K562 (cell line): Measurements from ENCODE around the gene POLR2C. TPM values are rescaled to one million over a fixed set of nuclear protein-coding genes. Genes with fewer than 3 reads are reported as not detected.

Source experiments
- BCOR ChIP-seq: fragments of 450-650 bp; IDR thresholded peaks from 2 replicates; pipeline ENCODE4 v1.6.1; 2016
- CHD1 ChIP-seq: fragments of 200-600 bp; sonication (generic); IDR thresholded peaks from one replicate; pipeline ENCODE4 v1.6.1; 2012; ENCODE audit warnings: mild to moderate bottlenecking, moderate library complexity, low read length, inconsistent platforms
- CREB3L1 ChIP-seq: fragments of 450-650 bp; IDR thresholded peaks from 2 replicates; pipeline ENCODE4 v1.6.1; 2014; ENCODE audit warnings: low read depth, mild to moderate bottlenecking, moderate library complexity, borderline replicate concordance
- HMBOX1 ChIP-seq: sonication (generic); IDR thresholded peaks from 2 replicates; pipeline ENCODE4 v1.6.1; 2016
- MBD2 ChIP-seq: sonication (generic); IDR thresholded peaks from 2 replicates; pipeline ENCODE4 v1.6.1; 2016; ENCODE audit warnings: low read depth, borderline replicate concordance
- NEUROD1 ChIP-seq: fragments of 150-350 bp; IDR thresholded peaks from 2 replicates; pipeline ENCODE4 v1.6.1; 2014; ENCODE audit warnings: borderline replicate concordance, low read length, low read depth; ENCODE audit not compliant: partially characterized antibody
- NR2C2 ChIP-seq, 2 experiments: fragments of 200-800 bp in 1 of 2; sonication (Bioruptor generic) in 1 of 2; sonication (generic) in 1 of 2; formaldehyde crosslinking in 1 of 2; IDR thresholded peaks; 2 replicates each; pipeline versions ENCODE4 v1.6.1 to v1.8.0; 2016 to 2022; ENCODE audit warnings: mild to moderate bottlenecking in 1 of 2, missing compliant biosample characterization in 1 of 2, missing genetic modification characterization in 1 of 2, missing genetic modification reagents in 1 of 2
- RBM25 ChIP-seq: fragments of 200-400 bp; formaldehyde crosslinking; IDR thresholded peaks from 2 replicates; pipeline ENCODE4 v1.6.1; 2018; ENCODE audit warnings: low read length, low read depth, moderate library complexity; ENCODE audit not compliant: severe bottlenecking
- RREB1 ChIP-seq: fragments of 250-450 bp; sonication (Bioruptor Pico); IDR thresholded peaks from 2 replicates; pipeline ENCODE4 v1.4.0; 2020
- SAP30 ChIP-seq: fragments of 200-600 bp; sonication (generic); IDR thresholded peaks from 2 replicates; pipeline ENCODE4 v1.6.1; 2012; ENCODE audit warnings: borderline replicate concordance, low read depth, mild to moderate bottlenecking, moderate library complexity, low read length, control low read depth, inconsistent platforms; ENCODE audit not compliant: insufficient read depth, poor library complexity, severe bottlenecking
- STAG1 ChIP-seq: sonication (generic); formaldehyde crosslinking; IDR thresholded peaks from 2 replicates; pipeline ENCODE4 v1.5.0; 2020; ENCODE audit warnings: missing genetic modification reagents, borderline replicate concordance
- TEAD1 ChIP-seq, 2 experiments: fragments of 450-650 bp in 1 of 2; sonication (generic) in 1 of 2; formaldehyde crosslinking; IDR thresholded peaks; 2 replicates each; pipeline versions ENCODE4 v1.4.0 to v1.8.0; 2020 to 2022; ENCODE audit warnings: mild to moderate bottlenecking in 2 of 2, missing genetic modification reagents in 1 of 2
- UBTF ChIP-seq, 2 experiments: IDR thresholded peaks; 2 replicates each; pipeline ENCODE4 v1.6.1; 2012; ENCODE audit warnings: improper control_type of control experiment in 2 of 2, low read depth in 2 of 2, low read length in 2 of 2, borderline replicate concordance in 1 of 2
- polyA plus RNA-seq, 8 experiments: library from polyadenylated mRNA; depleted of rRNA in 4 of 8; stranded (reverse) in 5 of 8; unstranded in 3 of 8; fragments of >200 nt; fragmentation: Nextera tagmentation in 2 of 8; fragmentation: Illumina TruSeq in 1 of 8; extraction: Ambion mirVana in 2 of 8; extraction: Trizol in 1 of 8; gene quantifications; 2 replicates each; pipeline versions ENCODE4 v1.2.1 to v1.2.3, GENCODE V29; 2011 to 2014; ENCODE audit warnings: inconsistent platforms in 1 of 8, missing spikeins in 1 of 8
- total RNA-seq, 7 experiments: library from RNA; depleted of rRNA in 6 of 7; stranded (reverse); fragments of >200 nt in 6 of 7; fragmentation: Illumina TruSeq in 2 of 7; extraction: Trizol in 2 of 7; gene quantifications; 2 replicates each; pipeline versions ENCODE4 v1.2.1 to v1.2.3, GENCODE V29; 2011 to 2021; ENCODE audit warnings: low replicate concordance in 1 of 7

Gene POLR2C
- total and polyA plus RNA-seq, 9 of the 15 experiments (the other 6 are each of a cell fraction or from before 2014, with no cell fraction given): 70.3 to 163 (median 92.3) TPM

- TF ChIP-seq UBTF (IDR thresholded peaks at IDR 0.05; ENCODE audit: borderline replicate concordance in 1 of 2, low read depth in 2 of 2, low read length in 2 of 2) (peak; percentile 66 to 74; a peak in 2 of 4 replicates), STAG1 (CRISPR knock-in tag) (no peak), BCOR (no peak), SAP30 (peak; percentile 64), RBM25 (peak; percentile 99), NEUROD1 (peak; percentile 81), CREB3L1 (peak; percentile 83), CHD1 (peak; percentile 30), MBD2 (peak; percentile 72; the same call in 1 of the 2 replicates), RREB1 (CRISPR knock-in tag) (peak; percentile 66; the same call in 1 of the 2 replicates), NR2C2 (CRISPR knock-in tag; IDR thresholded peaks at IDR 0.05) (no peak), NR2C2 (tag; IDR thresholded peaks at IDR 0.05) (peak; percentile 77; the same call in 1 of the 2 replicates), HMBOX1 (peak; percentile 60; the same call in 1 of the 2 replicates), TEAD1 (CRISPR knock-in tag; IDR thresholded peaks at IDR 0.05) (peak in 1 of 2 experiments; percentile 27; a peak in 1 of 4 replicates)
Observed at GRCh38 chr16:57447186-57447962, 15.1 kb upstream of the POLR2C start, which contains the start of the genes CIAPIN1 and COQ9 (continued).
